Dedifferentiated amniotic fluid mesenchymal stem cell (primary cell): Measurements from ENCODE around the gene CYCS.
A peak's percentile ranks its signal among the peaks of the same experiment; 100 is the strongest.

Experiments used
- DNase-seq: peaks from one replicate; pipeline ENCODE4 v3.0.0-alpha.2; 2016; ENCODE audit errors: extremely low spot score

CYCS gene

GRCh38 chr7:25125137-25125946, at the start of gene CYCS:
Gene CYCS, minus strand, starts transcription at chr7:25125260. Its CDS starts 1,141 bp downstream, at chr7:25124119.
- peak; percentile 100 for DNase-seq

GRCh38 chr7:25173184-25173583, 48.1 kb upstream of the CYCS start:
- DNase-seq, result no peak

GRCh38 chr7:25171516-25171915, 46.5 kb upstream of the CYCS start:
- no peak for DNase-seq

GRCh38 chr7:25171071-25171470, 46.0 kb upstream of the CYCS start:
- no peak for DNase-seq

- no peak for DNase-seq
Observed at GRCh38 chr7:25169683-25170082, 44.6 kb upstream of the CYCS start.

- no peak for DNase-seq
Observed at GRCh38 chr7:25168145-25168544, 43.1 kb upstream of the CYCS start.

GRCh38 chr7:25167262-25167843, 42.3 kb upstream of the CYCS start:
- DNase-seq, result no peak

GRCh38 chr7:25159983-25160596, 35.0 kb upstream of the CYCS start:
- peak; percentile 53 for DNase-seq

- DNase-seq, result no peak
Observed at GRCh38 chr7:25158966-25159365, 33.9 kb upstream of the CYCS start.

- DNase-seq, result no peak
Observed at GRCh38 chr7:25151773-25152172, 26.7 kb upstream of the CYCS start.

GRCh38 chr7:25149836-25150235, 24.8 kb upstream of the CYCS start:
- no peak for DNase-seq

GRCh38 chr7:25148772-25149575, 23.9 kb upstream of the CYCS start:
- no peak for DNase-seq

- no peak for DNase-seq
Observed at GRCh38 chr7:25143763-25144162, 18.7 kb upstream of the CYCS start.

GRCh38 chr7:25139536-25139935, 14.5 kb upstream of the CYCS start:
- no peak for DNase-seq

GRCh38 chr7:25134358-25135010, 9.4 kb upstream of the CYCS start:
- DNase-seq, result no peak

GRCh38 chr7:25132430-25132829, 7.4 kb upstream of the CYCS start:
- DNase-seq, result no peak

- no peak for DNase-seq
Observed at GRCh38 chr7:25126751-25127150, 1.7 kb upstream of the CYCS start.

GRCh38 chr7:25124465-25125136, 459 bp downstream of the CYCS start:
- peak; percentile 27 for DNase-seq

GRCh38 chr7:25122373-25122772, 2.7 kb downstream of the CYCS start:
- peak; percentile 42 for DNase-seq

- no peak for DNase-seq
Observed at GRCh38 chr7:25121599-25121998, 3.5 kb downstream of the CYCS start.

- no peak for DNase-seq
Observed at GRCh38 chr7:25119102-25119501, 6.0 kb downstream of the CYCS start.
